Vagina (tissue), 2 donors: ENCODE data around the gene NPM1. TPM values are rescaled to one million over a fixed set of nuclear protein-coding genes. Genes with fewer than 3 reads are reported as not detected.

Experiments
- DNase-seq, 2 donors: peaks; one replicate each; pipeline ENCODE4 v3.0.0-alpha.2; 2017; ENCODE audit errors: extremely low spot score in 2 of 2
- H3K27ac ChIP-seq: fragments of 200-600 bp; sonication (generic); one replicate; pipeline ENCODE4 v1.5.1; 2019
- H3K27me3 ChIP-seq: fragments of 200-600 bp; sonication (generic); one replicate; pipeline ENCODE4 v1.5.1; 2019
- H3K36me3 ChIP-seq, 2 donors: fragments of 200-600 bp; sonication (generic); one replicate each; pipeline ENCODE4 v1.5.1; 2017 to 2019
- H3K4me1 ChIP-seq: fragments of 200-600 bp; sonication (generic); one replicate; pipeline ENCODE4 v1.5.1; 2019
- H3K4me3 ChIP-seq, 2 donors: fragments of 200-600 bp; sonication (generic); 1 replicate in 1 of 2; 2 replicates in 1 of 2; pipeline ENCODE4 v1.5.1; 2016 to 2019
- H3K9me3 ChIP-seq: fragments of 200-600 bp; sonication (generic); one replicate; pipeline ENCODE4 v1.5.1; 2019
- POLR2A ChIP-seq, 2 donors: fragments of 450-650 bp; IDR thresholded peaks; one replicate each; pipeline ENCODE4 v1.6.1; 2017; ENCODE audit warnings: antibody characterized with exemption in 2 of 2, mild to moderate bottlenecking in 2 of 2, moderate library complexity in 2 of 2
- POLR2AphosphoS5 ChIP-seq, 2 donors: sonication (generic); formaldehyde crosslinking; IDR thresholded peaks; one replicate each; pipeline ENCODE4 v1.9.0; 2017; ENCODE audit warnings: antibody characterized with exemption in 2 of 2, mild to moderate bottlenecking in 2 of 2, low read depth in 1 of 2; ENCODE audit not compliant: insufficient read depth in 1 of 2
- intact Hi-C: fragments of 100-400 bp; cut with DNase I; formaldehyde crosslinking; loops from one replicate; pipeline ENCODE4 v1.15.1; 2023
- total RNA-seq: library from RNA; depleted of rRNA; stranded (reverse); fragments of >200 nt; gene quantifications from one replicate; pipeline ENCODE4 v1.2.3, GENCODE V29; 2016
- TF ChIP-seq, protein P1 (sequence below), 3 experiments: fragments of 450-650 bp in 2 of 3; fragments of 200-600 bp in 1 of 3; sonication (generic) in 1 of 3; IDR thresholded peaks; one replicate each; pipeline ENCODE4 v1.5.1; 2017 to 2019; ENCODE audit warnings: antibody characterized with exemption in 3 of 3, mild to moderate bottlenecking in 2 of 3, moderate library complexity in 2 of 3

NPM1 gene
- total RNA-seq, 1 donor from 2014 or later = 526 TPM

DNA sequence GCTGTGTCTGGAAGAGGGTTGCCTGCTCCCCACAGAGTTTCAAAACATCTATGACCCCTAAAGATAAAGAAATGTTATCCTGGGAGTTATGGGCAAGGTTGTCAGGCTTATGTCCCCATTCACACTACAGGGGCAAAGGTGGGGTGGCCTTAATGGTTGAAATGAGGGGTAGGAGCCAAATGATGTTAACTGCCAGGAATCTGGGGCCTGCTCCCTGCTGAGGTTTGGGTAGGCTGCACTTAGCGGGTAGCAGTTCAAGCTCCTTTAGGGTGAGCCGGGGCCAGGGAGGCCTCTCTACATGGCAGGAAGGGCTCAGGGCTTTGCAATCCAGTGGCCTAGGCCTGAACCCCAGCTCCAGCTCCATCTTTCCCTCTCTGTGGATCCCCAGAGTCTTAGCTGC, 34.8 kb downstream of the NPM1 start:
- H3K27me3 ChIP-seq = peaks cover 4% of the 10 kb centered on the region
- peak; percentile 34 to 90 for DNase-seq
- no peak for TF ChIP-seq POLR2AphosphoS5 (IDR thresholded peaks at IDR 0.05; ENCODE audit: insufficient read depth in 1 of 2, low read depth in 1 of 2)
- H3K4me1 ChIP-seq = peaks cover 26% of the 10 kb centered on the region
- intact Hi-C loops = no loop called here
- H3K9me3 ChIP-seq = no peaks in the 10 kb centered on the region
- no peaks in the 10 kb centered on the region for H3K36me3 ChIP-seq
- no peak overlapping the region for H3K4me3 ChIP-seq
- H3K27ac ChIP-seq = no peak overlapping the region

DNA sequence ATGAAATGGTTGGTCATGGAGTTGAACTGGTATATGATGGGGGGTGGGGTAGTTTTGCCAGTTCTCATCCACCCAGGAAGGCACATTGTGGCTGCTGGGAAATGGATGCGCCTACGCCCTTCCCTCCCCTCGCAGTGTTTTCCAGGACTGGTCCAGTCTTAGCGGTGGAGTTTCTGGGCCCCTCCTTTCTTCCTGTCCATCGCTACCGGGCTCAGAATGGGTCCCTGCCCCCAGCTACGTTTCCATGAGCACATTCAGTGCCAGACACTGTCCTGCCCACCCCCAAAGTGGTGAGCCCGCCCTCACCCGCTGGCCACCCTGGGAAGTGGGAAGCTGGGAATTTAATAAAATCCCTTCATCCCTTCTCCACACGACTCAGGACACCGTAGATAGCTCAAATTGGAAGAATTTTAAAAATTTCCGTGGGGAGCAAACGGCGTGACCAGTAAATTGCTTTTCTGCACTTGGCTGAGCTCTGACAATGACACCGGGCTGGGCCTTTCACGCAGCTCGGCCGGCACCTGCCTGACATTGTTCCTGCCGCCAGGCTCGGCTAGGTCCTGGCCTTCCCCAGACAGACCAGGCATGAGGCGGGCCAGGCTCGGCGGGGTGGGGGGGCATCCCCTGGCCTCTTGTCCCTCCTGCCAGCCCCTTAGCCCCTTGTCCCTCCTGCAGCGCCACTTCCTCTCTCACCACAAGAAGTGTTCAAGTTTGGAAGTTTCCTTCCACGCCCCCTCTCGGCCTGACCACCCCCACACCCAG, 35.4 kb downstream of the NPM1 start:
- peaks cover 4% of the 10 kb centered on the region for H3K27me3 ChIP-seq
- no peaks in the 10 kb centered on the region for H3K9me3 ChIP-seq
- peak in 1 of 2 donors; percentile 77 for DNase-seq
- no peak overlapping the region for H3K4me3 ChIP-seq
- intact Hi-C loops = no loop called here
- TF ChIP-seq, protein P1, sequence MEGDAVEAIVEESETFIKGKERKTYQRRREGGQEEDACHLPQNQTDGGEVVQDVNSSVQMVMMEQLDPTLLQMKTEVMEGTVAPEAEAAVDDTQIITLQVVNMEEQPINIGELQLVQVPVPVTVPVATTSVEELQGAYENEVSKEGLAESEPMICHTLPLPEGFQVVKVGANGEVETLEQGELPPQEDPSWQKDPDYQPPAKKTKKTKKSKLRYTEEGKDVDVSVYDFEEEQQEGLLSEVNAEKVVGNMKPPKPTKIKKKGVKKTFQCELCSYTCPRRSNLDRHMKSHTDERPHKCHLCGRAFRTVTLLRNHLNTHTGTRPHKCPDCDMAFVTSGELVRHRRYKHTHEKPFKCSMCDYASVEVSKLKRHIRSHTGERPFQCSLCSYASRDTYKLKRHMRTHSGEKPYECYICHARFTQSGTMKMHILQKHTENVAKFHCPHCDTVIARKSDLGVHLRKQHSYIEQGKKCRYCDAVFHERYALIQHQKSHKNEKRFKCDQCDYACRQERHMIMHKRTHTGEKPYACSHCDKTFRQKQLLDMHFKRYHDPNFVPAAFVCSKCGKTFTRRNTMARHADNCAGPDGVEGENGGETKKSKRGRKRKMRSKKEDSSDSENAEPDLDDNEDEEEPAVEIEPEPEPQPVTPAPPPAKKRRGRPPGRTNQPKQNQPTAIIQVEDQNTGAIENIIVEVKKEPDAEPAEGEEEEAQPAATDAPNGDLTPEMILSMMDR (IDR thresholded peaks at IDR 0.05) = no peak
- no peak for TF ChIP-seq POLR2AphosphoS5 (IDR thresholded peaks at IDR 0.05; ENCODE audit: insufficient read depth in 1 of 2, low read depth in 1 of 2)
- no peak for TF ChIP-seq POLR2A (IDR thresholded peaks at IDR 0.05)
- H3K4me1 ChIP-seq = peaks cover 26% of the 10 kb centered on the region
- no peaks in the 10 kb centered on the region for H3K36me3 ChIP-seq
- H3K27ac ChIP-seq = no peak overlapping the region

DNA sequence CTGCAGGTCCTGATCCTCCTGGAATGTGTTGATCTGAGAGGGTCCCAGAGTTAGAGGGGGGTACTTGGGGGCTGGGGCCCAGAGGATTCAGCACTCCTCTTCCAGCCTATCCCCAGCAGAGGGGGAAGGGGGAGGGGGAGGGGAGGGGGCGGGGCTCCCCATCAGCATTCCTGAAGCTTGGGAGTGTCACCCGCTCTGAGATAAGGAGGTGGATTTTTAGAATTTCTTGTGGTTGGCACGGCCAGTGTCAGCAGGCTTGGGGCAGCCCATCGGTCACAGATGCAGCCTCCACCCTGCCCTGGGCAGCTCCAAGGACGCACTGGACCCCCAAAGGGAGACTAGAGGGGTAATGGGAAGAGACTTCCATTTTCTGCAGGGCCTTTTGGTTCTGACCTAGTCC, 37.1 kb downstream of the NPM1 start:
- peak in 1 of 2 donors; percentile 64 for DNase-seq
- intact Hi-C loops = no loop called here
- Histone ChIP-seq H3K36me3 (no peaks in the 10 kb centered on the region), H3K4me1 (peaks cover 15% of the 10 kb centered on the region), H3K27me3 (peaks cover 4% of the 10 kb centered on the region), H3K27ac (no peak overlapping the region), H3K9me3 (no peaks in the 10 kb centered on the region), H3K4me3 (no peak overlapping the region)
- TF ChIP-seq, protein P1 (IDR thresholded peaks at IDR 0.05) = no peak
- no peak for TF ChIP-seq POLR2A (IDR thresholded peaks at IDR 0.05)
- no peak for TF ChIP-seq POLR2AphosphoS5 (IDR thresholded peaks at IDR 0.05; ENCODE audit: insufficient read depth in 1 of 2, low read depth in 1 of 2)

DNA sequence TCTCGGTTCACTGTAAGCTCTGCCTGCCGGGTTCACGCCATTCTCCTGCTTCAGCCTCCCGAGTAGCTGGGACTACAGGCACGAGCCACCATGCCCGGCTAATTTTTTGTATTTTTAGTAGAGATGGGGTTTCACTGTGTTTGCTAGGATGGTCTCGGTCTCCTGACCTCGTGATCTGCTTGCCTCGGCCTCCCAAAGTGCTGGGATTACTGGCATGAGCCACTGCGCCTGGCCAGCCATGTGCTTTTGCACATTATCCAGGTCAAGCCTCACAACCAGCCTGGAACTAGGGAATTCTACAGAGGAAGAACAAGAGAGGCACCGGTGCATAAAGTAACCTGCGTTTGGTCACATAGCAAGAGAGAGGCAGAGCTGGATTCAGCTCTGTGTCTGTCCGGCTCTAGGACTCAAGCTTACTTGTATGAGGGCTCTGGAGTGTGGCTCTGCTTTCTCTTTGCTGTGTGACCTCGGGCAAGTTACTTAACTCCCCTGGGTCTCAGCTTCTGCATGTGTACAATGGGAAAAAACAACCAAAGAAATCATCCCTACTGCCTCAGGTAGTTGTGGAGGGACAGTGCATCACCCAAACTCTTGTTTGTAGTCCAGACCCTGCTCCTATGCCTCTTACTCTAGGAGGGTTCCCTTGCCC, 38.1 kb downstream of the NPM1 start:
- Histone ChIP-seq H3K4me1 (peaks cover 7% of the 10 kb centered on the region), H3K27ac (no peak overlapping the region), H3K4me3 (no peak overlapping the region), H3K36me3 (no peaks in the 10 kb centered on the region), H3K27me3 (peaks cover 4% of the 10 kb centered on the region), H3K9me3 (no peaks in the 10 kb centered on the region)
- intact Hi-C loops = no loop called here
- TF ChIP-seq, protein P1 (IDR thresholded peaks at IDR 0.05) = no peak
- no peak for TF ChIP-seq POLR2A (IDR thresholded peaks at IDR 0.05)
- DNase-seq = no peak

DNA sequence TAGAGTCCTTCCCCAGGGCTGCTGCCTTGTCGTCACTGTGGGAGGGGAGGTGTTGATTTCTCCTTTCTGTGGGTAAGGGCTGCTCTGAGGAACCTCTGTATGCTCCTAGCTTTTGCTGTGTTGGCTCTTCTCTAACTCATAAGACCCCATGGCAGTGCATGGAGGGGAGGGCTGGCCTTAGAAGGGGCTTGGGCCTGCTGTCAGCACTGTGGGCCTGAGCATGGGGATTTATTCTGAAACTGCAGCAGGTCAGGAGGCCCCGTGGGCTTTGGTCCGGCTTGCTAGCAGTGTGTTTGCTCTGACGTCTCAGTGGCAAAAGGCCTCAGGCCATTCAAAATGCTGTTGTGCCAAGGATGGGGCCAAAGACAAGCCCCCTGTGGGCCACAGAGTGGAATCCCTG, 38.6 kb downstream of the NPM1 start:
- peak in 1 of 2 donors; percentile 64 for DNase-seq
- intact Hi-C loops = no loop called here

More for the DNA sequence above, 38.6 kb downstream of the NPM1 start:
- TF ChIP-seq, protein P1 (IDR thresholded peaks at IDR 0.05) = no peak
- TF ChIP-seq POLR2A (IDR thresholded peaks at IDR 0.05) (no peak), POLR2AphosphoS5 (IDR thresholded peaks at IDR 0.05; ENCODE audit: insufficient read depth in 1 of 2, low read depth in 1 of 2) (no peak)
- no peak overlapping the region for H3K4me3 ChIP-seq
- H3K36me3 ChIP-seq = no peaks in the 10 kb centered on the region
- H3K27me3 ChIP-seq = no peaks in the 10 kb centered on the region
- no peaks in the 10 kb centered on the region for H3K9me3 ChIP-seq
- H3K27ac ChIP-seq = no peak overlapping the region
- peaks cover 2% of the 10 kb centered on the region for H3K4me1 ChIP-seq
